ENCODE measurements around the gene CABP7. TPM values are rescaled to one million over a fixed set of nuclear protein-coding genes. Genes with fewer than 3 reads are reported as not detected.

CABP7 gene
- total and polyA plus RNA-seq, 2 experiments from 2014 or later = 0.16 TPM; not detected in 1

DNA sequence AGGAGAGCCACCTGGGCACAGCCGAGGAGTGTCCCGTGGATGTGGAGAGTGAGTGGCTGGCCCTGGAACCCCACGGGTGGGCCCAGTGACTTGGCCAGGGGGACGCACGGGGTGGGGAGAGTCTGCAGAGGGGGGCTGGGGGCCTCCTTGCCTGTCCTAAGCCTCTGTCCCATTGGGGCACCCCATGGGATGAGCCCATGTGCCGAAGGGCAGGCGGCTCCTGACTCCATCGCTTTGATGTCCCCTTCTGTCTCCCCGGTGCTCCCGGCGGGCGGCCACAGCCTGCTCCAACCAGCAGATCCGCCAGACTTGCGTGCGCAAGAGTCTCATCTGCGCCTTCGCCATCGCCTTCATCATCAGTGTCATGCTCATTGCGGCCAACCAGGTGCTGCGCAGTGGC lies 9.4 kb downstream of the CABP7 start:
- no peaks in the 10 kb centered on the region for H3K27me3 ChIP-seq
- no peaks in the 10 kb centered on the region for H3K9me2 ChIP-seq (replicated peaks; ENCODE audit: insufficient read depth)
- H3K4me2 ChIP-seq = no peak overlapping the region
- no peaks in the 10 kb centered on the region for H4K20me1 ChIP-seq (ENCODE audit: insufficient read depth, poor library complexity, severe bottlenecking)
- no peak for DNase-seq (ENCODE audit: low spot score)
- H3K9me3 ChIP-seq (ENCODE audit: low read depth) = no peaks in the 10 kb centered on the region
- H3K79me2 ChIP-seq = no peaks in the 10 kb centered on the region
- no peak overlapping the region for H3K27ac ChIP-seq
- no peak overlapping the region for H2AFZ ChIP-seq
- no peaks in the 10 kb centered on the region for H3K36me3 ChIP-seq (replicated peaks; ENCODE audit: insufficient read depth, low read depth)
- H3K4me3 ChIP-seq = no peak overlapping the region
- TF ChIP-seq, protein P1, sequence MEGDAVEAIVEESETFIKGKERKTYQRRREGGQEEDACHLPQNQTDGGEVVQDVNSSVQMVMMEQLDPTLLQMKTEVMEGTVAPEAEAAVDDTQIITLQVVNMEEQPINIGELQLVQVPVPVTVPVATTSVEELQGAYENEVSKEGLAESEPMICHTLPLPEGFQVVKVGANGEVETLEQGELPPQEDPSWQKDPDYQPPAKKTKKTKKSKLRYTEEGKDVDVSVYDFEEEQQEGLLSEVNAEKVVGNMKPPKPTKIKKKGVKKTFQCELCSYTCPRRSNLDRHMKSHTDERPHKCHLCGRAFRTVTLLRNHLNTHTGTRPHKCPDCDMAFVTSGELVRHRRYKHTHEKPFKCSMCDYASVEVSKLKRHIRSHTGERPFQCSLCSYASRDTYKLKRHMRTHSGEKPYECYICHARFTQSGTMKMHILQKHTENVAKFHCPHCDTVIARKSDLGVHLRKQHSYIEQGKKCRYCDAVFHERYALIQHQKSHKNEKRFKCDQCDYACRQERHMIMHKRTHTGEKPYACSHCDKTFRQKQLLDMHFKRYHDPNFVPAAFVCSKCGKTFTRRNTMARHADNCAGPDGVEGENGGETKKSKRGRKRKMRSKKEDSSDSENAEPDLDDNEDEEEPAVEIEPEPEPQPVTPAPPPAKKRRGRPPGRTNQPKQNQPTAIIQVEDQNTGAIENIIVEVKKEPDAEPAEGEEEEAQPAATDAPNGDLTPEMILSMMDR (IDR thresholded peaks at IDR 0.05; ENCODE audit: poor library complexity) = no peak
- TF ChIP-seq EZH2phosphoT487 (IDR thresholded peaks at IDR 0.05; ENCODE audit: low read depth, severe bottlenecking, unreplicated experiment) (no peak), EZH2 (IDR thresholded peaks at IDR 0.05; ENCODE audit: borderline replicate concordance) (no peak)
- no peaks in the 10 kb centered on the region for H3K4me1 ChIP-seq (ENCODE audit: insufficient read depth)
- WGBS (ENCODE audit: low lambda C conversion rate, missing lambda C conversion rate) = 93% methylated on average over 18 of the region's 20 CpGs

GRCh38 chr22:29731058-29731850 lies 11.5 kb downstream of the CABP7 start:
- Histone ChIP-seq H3K4me1 (ENCODE audit: insufficient read depth) (no peaks in the 10 kb centered on the region), H3K4me3 (no peak overlapping the region), H3K9me3 (ENCODE audit: low read depth) (no peaks in the 10 kb centered on the region), H3K79me2 (no peaks in the 10 kb centered on the region), H4K20me1 (ENCODE audit: insufficient read depth, poor library complexity, severe bottlenecking) (no peaks in the 10 kb centered on the region), H3K36me3 (replicated peaks; ENCODE audit: insufficient read depth, low read depth) (no peaks in the 10 kb centered on the region), H2AFZ (no peak overlapping the region), H3K27ac (no peak overlapping the region), H3K9me2 (replicated peaks; ENCODE audit: insufficient read depth) (no peaks in the 10 kb centered on the region), H3K4me2 (no peak overlapping the region), H3K27me3 (no peaks in the 10 kb centered on the region)
- DNase-seq (ENCODE audit: low spot score) = no peak
- 90% methylated on average over 18 of the region's 18 CpGs for WGBS (ENCODE audit: low lambda C conversion rate, missing lambda C conversion rate)
- TF ChIP-seq, protein P1 (IDR thresholded peaks at IDR 0.05; ENCODE audit: poor library complexity) = no peak
- no peak for TF ChIP-seq EZH2 (IDR thresholded peaks at IDR 0.05; ENCODE audit: borderline replicate concordance)
- TF ChIP-seq EZH2phosphoT487 (IDR thresholded peaks at IDR 0.05; ENCODE audit: low read depth, severe bottlenecking, unreplicated experiment) = no peak

- H3K79me2 ChIP-seq = no peaks in the 10 kb centered on the region
- WGBS (ENCODE audit: low lambda C conversion rate, missing lambda C conversion rate) = 93% methylated on average over 6 of the region's 6 CpGs
- DNase-seq (ENCODE audit: low spot score) = no peak
- no peaks in the 10 kb centered on the region for H3K9me2 ChIP-seq (replicated peaks; ENCODE audit: insufficient read depth)
- no peaks in the 10 kb centered on the region for H3K9me3 ChIP-seq (ENCODE audit: low read depth)
- H2AFZ ChIP-seq = no peak overlapping the region
- no peaks in the 10 kb centered on the region for H4K20me1 ChIP-seq (ENCODE audit: insufficient read depth, poor library complexity, severe bottlenecking)
- H3K4me2 ChIP-seq = no peak overlapping the region
- H3K4me3 ChIP-seq = no peak overlapping the region
- no peaks in the 10 kb centered on the region for H3K27me3 ChIP-seq
- no peaks in the 10 kb centered on the region for H3K36me3 ChIP-seq (replicated peaks; ENCODE audit: insufficient read depth, low read depth)
- TF ChIP-seq, protein P1 (IDR thresholded peaks at IDR 0.05; ENCODE audit: poor library complexity) = no peak
- TF ChIP-seq EZH2 (IDR thresholded peaks at IDR 0.05; ENCODE audit: borderline replicate concordance) = no peak
- no peak for TF ChIP-seq EZH2phosphoT487 (IDR thresholded peaks at IDR 0.05; ENCODE audit: low read depth, severe bottlenecking, unreplicated experiment)
- no peak overlapping the region for H3K27ac ChIP-seq
- H3K4me1 ChIP-seq (ENCODE audit: insufficient read depth) = no peaks in the 10 kb centered on the region
Measured at GRCh38 chr22:29732883-29733282, 13.1 kb downstream of the CABP7 start.
